Activated CD4-positive, alpha-beta T cell treated with anti-CD3 and anti-CD28 coated beads, Interleukin-2, amount 50 U/mL, for 1 hour (primary cell): ENCODE data around the gene SMIM1.

Source experiments
- DNase-seq: peaks from one replicate; pipeline ENCODE4 v3.0.0-alpha.2; 2020

The SMIM1 gene

DNA sequence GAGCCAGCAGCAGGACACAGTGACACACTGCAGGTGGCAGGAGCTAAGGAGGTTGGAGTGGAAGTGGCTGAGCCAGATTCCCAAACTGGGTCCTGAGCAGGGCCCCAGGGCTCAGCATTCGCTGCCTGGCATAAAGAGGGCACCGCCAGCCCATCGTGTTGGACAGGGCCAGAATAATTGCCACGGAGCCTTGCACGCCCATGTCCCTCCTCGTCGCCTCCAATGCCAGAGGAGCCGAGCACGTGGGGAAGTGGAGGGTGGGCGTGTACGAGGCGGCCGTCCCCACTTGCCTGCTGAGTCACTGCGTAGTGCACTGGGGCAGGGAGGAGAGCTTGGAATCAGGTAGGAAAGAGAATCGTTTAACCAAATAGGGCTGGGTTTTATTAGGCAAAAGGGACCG lies 49.9 kb downstream of the SMIM1 start:
- no peak for DNase-seq

DNA sequence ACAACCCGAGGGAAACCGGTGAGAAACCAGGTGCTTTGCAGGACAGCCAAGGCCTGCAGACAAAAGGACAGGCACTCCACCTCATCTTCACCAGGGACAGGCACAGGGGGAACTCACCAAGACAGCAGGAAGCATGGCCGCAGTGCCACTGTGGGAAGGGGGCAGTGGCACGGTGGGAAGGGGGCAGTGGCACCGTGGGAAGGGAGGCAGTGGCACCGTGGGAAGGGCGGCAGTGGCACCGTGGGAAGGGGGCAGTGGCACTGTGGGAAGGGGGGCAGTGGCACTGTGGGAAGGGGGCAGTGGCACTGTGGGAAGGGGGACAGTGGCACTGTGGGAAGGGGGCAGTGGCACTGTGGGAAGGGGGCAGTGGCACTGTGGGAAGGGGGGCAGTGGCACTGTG lies 52.1 kb downstream of the SMIM1 start:
- DNase-seq: no peak

DNA sequence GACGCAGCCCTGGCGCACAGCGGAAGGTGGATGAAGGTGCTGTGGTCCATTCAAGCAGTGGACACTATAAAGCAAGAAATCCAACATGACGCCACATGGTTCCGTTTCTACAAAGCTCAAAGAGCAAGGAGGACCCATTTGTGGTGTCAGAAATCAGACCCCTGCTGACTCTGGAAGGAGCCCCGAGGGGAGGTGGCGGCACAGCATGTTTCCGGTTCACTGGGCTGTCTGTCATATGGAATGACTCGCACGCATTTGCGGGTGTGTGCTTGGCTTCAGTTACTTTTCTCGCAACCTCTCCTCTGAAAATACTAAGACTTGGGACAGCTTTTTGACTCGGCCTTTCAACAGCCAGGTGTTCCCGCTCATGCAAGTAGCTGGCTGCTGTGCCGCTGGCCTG lies 52.8 kb downstream of the SMIM1 start:
- DNase-seq: no peak
